ENCODE measurements around the gene SESTD1.

DNA sequence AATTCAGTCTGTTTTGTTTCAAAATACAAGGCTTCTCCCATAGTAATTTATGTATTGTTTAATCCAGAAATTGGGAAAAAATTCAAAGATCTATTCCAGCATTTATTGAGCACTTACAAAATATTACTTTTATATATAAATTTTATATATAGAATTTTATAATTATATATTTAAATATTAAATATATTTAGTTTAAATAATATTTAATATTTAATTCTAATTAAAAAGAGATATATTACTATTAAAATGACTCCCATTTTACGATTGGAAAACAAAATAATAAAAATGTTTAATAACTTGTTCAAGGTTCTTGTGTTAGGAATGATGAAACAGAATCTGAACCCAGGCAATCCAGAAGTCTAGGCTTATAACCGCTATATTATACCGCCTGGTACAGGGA, 40.5 kb upstream of the SESTD1 start:
- TF ChIP-seq, protein P1, sequence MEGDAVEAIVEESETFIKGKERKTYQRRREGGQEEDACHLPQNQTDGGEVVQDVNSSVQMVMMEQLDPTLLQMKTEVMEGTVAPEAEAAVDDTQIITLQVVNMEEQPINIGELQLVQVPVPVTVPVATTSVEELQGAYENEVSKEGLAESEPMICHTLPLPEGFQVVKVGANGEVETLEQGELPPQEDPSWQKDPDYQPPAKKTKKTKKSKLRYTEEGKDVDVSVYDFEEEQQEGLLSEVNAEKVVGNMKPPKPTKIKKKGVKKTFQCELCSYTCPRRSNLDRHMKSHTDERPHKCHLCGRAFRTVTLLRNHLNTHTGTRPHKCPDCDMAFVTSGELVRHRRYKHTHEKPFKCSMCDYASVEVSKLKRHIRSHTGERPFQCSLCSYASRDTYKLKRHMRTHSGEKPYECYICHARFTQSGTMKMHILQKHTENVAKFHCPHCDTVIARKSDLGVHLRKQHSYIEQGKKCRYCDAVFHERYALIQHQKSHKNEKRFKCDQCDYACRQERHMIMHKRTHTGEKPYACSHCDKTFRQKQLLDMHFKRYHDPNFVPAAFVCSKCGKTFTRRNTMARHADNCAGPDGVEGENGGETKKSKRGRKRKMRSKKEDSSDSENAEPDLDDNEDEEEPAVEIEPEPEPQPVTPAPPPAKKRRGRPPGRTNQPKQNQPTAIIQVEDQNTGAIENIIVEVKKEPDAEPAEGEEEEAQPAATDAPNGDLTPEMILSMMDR (conservative IDR thresholded peaks at IDR 0.05; ENCODE audit: low read depth, low read length): no peak
- TF ChIP-seq RAD21 (IDR thresholded peaks at IDR 0.05; ENCODE audit: low read length): no peak
- no peak for TF ChIP-seq MXI1 (IDR thresholded peaks at IDR 0.05; ENCODE audit: borderline replicate concordance, low read depth, low read length)
- no peak for TF ChIP-seq CHD1 (IDR thresholded peaks at IDR 0.05; ENCODE audit: low read depth, low read length)
